ENCODE data around the gene ZNF358. TPM values are rescaled to one million over a fixed set of nuclear protein-coding genes. Genes with fewer than 3 reads are reported as not detected.

Gene ZNF358
- total and polyA plus RNA-seq, 2 experiments from 2014 or later = 40.7 to 99.6 TPM

GRCh38 chr19:7504684-7505083 is 11.2 kb upstream of the ZNF358 start:
- DNase-seq (ENCODE audit: low read depth in 1 of 2, low spot score in 1 of 2) = no peak
- Histone ChIP-seq H3K27me3 (peaks cover 41% of the 10 kb centered on the region), H3K36me3 (no peaks in the 10 kb centered on the region), H3K9me3 (ENCODE audit: low read depth) (no peaks in the 10 kb centered on the region), H3K4me1 (ENCODE audit: low read depth) (peaks cover 6% of the 10 kb centered on the region), H3K4me3 (no peak overlapping the region), H3K27ac (no peak overlapping the region)
- TF ChIP-seq CTCF (IDR thresholded peaks at IDR 0.05; ENCODE audit: low read depth, low read length) = no peak

GRCh38 chr19:7505288-7505681 is 10.6 kb upstream of the ZNF358 start:
- Histone ChIP-seq H3K9me3 (ENCODE audit: low read depth) (no peaks in the 10 kb centered on the region), H3K27ac (no peak overlapping the region), H3K27me3 (peaks cover 35% of the 10 kb centered on the region), H3K4me3 (no peak overlapping the region), H3K36me3 (no peaks in the 10 kb centered on the region), H3K4me1 (ENCODE audit: low read depth) (peaks cover 6% of the 10 kb centered on the region)
- no peak for TF ChIP-seq CTCF (IDR thresholded peaks at IDR 0.05; ENCODE audit: low read depth, low read length)
- DNase-seq (ENCODE audit: low read depth in 1 of 2, low spot score in 1 of 2) = no peak

- Histone ChIP-seq H3K27me3 (peaks cover 29% of the 10 kb centered on the region), H3K36me3 (no peaks in the 10 kb centered on the region), H3K4me3 (no peak overlapping the region), H3K9me3 (ENCODE audit: low read depth) (no peaks in the 10 kb centered on the region), H3K4me1 (ENCODE audit: low read depth) (peaks cover 6% of the 10 kb centered on the region), H3K27ac (no peak overlapping the region)
- DNase-seq (ENCODE audit: low read depth in 1 of 2, low spot score in 1 of 2) = peak in 1 of 2 donors; percentile 63
- no peak for TF ChIP-seq CTCF (IDR thresholded peaks at IDR 0.05; ENCODE audit: low read depth, low read length)
These were observed 10.1 kb upstream of the ZNF358 start for GRCh38 chr19:7505682-7506384.

DNA sequence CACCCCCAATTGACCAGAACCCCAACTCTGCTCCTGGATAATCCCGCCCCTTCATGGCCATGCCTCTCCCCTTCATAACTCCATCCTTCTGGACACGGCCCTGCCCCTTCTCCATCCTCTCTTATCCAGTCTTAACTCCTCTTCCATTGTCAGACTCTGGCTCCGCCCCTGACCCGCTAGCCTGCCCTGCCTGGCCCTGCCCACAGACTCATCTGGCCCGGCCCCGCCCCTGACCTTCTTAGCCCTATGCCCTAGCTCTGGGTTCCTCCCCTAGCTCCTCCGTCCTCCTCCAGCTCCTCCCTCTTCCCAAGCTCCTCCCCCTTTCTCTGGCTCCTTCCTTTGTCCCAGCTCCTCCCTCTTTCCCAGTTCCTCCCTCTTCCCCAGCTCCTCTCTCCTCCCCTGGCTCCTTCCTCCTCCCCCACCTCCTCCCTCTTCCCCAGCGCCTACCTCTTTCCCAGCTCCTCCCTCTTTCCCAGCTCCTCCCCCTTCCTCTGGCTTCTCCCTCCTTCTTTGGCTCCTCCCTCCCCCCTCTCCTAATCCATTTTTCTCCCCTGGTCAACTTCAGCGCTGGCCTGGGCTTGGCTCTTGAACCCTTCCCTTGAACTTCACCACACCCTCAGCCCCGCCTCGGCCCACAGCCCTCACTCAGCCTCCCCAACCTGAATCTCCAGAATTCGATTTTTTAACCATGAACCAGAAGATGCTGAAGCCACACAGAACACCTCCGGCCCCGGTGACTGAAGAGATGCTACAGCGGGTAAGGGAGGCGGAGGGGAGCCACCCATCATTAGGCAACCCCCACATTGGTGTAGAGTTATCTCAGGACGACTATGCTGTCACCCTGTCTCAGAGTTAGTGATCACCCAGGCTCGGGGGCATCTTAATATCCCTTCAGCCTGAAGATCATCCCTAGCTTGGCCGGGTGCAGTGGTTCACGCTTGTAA is 9.2 kb upstream of the ZNF358 start:
- no peak overlapping the region for H3K27ac ChIP-seq
- TF ChIP-seq CTCF (IDR thresholded peaks at IDR 0.05; ENCODE audit: low read depth, low read length) = no peak

GRCh38 chr19:7507884-7508283 is 8.0 kb upstream of the ZNF358 start:
- DNase-seq (ENCODE audit: low read depth in 1 of 2, low spot score in 1 of 2) = peak in 1 of 2 donors; percentile 82

More for the DNA sequence above, 9.2 kb upstream of the ZNF358 start:
- Histone ChIP-seq H3K27me3 (peaks cover 21% of the 10 kb centered on the region), H3K4me1 (ENCODE audit: low read depth) (peaks cover 6% of the 10 kb centered on the region), H3K9me3 (ENCODE audit: low read depth) (no peaks in the 10 kb centered on the region), H3K36me3 (no peaks in the 10 kb centered on the region), H3K4me3 (no peak overlapping the region)
- peak; percentile 68 to 89 for DNase-seq (ENCODE audit: low read depth in 1 of 2, low spot score in 1 of 2)

More at GRCh38 chr19:7507884-7508283, 8.0 kb upstream of the ZNF358 start:
- Histone ChIP-seq H3K36me3 (no peaks in the 10 kb centered on the region), H3K9me3 (ENCODE audit: low read depth) (no peaks in the 10 kb centered on the region), H3K4me3 (no peak overlapping the region), H3K27ac (no peak overlapping the region), H3K4me1 (ENCODE audit: low read depth) (peaks cover 6% of the 10 kb centered on the region), H3K27me3 (peaks cover 9% of the 10 kb centered on the region)
- no peak for TF ChIP-seq CTCF (IDR thresholded peaks at IDR 0.05; ENCODE audit: low read depth, low read length)

All from cardiac muscle cell (in vitro differentiated cells and primary cell).